Astrocyte of the cerebellum (primary cell): Measurements from ENCODE around the gene GAS6.

Experiments used
- DNase-seq: peaks from one replicate; pipeline ENCODE4 v3.0.0-alpha.2; 2011; ENCODE audit warnings: low read depth
- H3K4me3 ChIP-seq: 2 replicates; pipeline ENCODE4 v1.5.1; 2011; ENCODE audit warnings: mild to moderate bottlenecking, low read depth, low read length, moderate library complexity
- CTCF ChIP-seq: IDR thresholded peaks from 2 replicates; pipeline ENCODE4 v1.5.1; 2012; ENCODE audit warnings: low read length, low read depth, moderate library complexity, mild to moderate bottlenecking; ENCODE audit errors: missing control alignments
- in situ Hi-C: cut with HindIII; loops from 2 replicates; pipeline ENCODE4 v1.10.0; 2017; ENCODE audit warnings: low sequenced_read_pairs

GAS6 gene

DNA sequence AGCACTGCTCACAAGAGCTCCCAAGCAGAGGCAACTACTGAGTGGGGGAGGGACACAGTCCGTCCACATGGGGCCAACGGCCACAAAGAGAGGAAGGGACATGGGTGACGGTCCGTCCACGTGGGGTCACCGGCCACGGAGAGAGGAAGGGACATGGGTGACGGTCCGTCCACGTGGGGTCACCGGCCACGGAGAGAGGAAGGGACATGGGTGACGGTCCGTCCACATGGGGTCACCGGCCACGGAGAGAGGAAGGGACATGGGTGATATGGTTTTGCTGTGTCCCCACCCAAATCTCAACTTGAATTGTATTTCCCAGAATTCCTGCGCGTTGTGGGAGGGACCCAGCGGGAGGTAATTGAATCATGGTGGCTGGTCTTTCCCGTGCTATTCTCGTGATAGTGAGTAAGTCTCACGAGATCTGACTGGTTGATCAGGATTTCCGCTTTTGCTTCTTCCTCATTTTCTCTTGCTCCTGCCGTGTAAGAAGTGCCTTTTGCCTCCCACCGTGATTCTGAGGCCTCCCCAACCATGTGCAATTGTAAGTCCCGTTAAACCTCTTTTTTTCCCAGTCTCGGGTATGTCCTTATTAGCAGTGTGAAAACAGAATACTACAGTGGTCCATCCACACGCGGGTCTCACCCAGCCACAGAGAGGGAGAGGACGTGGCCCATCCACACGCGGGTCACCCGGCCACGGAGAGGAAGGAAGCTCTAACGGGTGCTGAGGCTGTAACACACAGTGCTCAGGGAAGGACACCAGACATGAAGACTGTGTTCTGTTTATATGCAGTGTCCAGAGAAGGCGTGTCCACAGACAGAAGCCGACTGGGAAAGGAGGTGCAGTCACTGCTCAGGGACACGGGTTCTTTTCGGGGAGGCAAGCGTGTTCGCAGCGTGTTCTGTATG is 48.5 kb downstream of the GAS6 start:
- in situ Hi-C loops, result no loop called here
- H3K4me3 ChIP-seq, result no peak overlapping the region
- no peak for DNase-seq
- TF ChIP-seq CTCF, result no peak

- no peak for TF ChIP-seq CTCF
- in situ Hi-C loops, result loop anchor here (5.0 kb wide), 1 partner anchor 243 kb away; no protein-coding TSS in a partner anchor
- peak; percentile 36 for DNase-seq
- no peak overlapping the region for H3K4me3 ChIP-seq
Measured at GRCh38 chr13:113814435-113814821, 49.4 kb downstream of the GAS6 start.

DNA sequence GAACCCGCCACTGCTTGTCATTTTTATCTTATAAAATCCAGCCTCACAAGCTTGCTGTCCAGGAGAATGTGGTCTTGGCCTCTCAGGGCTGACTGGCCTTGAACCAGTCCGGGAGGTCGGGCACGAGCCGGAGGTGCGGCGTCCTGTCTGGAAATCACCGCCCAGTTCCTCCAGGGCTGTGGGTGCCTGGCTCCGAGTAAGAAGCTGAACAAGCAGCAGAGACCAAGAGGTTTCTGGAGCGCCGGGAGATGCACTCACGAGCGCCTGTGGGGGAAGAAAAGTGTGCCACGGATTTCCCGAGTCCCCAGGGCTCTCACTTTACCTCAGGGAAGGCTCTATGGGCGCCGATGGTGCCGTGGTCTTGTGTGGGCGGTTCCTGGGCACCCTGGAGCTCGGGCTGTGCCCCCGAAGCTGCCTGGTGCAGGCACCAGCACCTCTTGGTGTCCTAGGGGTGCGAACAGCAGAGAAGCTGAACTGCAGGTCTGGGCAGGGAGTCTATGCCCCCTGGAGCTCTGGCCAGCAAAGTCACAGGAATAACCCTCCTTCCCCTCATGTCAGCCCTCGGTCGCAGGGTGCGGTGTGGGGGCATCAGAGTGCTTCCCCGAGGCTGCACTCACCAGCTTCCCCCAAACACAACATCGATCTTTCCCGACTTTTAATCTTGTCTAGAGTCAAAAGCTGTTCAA is 50.0 kb downstream of the GAS6 start:
- DNase-seq, result no peak
- no peak overlapping the region for H3K4me3 ChIP-seq
- no peak for TF ChIP-seq CTCF
- in situ Hi-C loops, result loop anchor here (5.0 kb wide), 1 partner anchor 243 kb away; no protein-coding TSS in a partner anchor

DNA sequence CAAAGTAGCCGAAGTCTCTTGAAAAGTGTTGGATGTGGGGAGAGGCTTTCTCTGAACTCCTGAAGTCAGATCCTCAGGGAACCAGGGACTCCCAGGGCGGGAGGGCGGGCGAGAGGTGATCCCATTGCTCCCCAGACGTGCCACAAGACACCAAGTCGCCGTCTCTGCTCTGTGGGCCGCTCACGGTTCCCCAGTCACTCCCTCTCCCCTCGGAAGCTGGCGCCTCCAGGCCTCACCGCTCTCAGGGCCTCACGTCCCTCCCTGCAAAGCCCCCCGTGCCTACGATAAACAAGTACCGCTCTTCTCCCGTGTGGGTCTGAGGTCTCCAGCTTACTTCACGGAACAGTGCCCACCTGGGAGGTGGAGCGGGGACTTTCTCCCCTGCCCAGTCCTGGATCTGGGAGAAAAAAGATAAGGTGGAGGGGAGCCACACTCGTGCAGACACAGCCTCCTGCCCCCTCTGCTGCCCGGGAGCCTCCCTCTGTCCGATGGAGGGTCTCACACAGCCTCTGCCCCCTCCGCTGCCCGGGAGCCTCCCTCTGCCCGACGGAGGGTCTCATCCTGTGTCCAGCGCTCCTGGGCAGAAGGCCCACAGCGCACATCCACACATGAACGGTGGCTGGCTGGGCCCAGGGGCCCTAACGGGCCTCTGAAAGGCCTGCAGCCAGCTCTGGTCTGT is 50.7 kb downstream of the GAS6 start:
- in situ Hi-C loops, result loop anchor here (5.0 kb wide), 1 partner anchor 244 kb away; no protein-coding TSS in a partner anchor
- no peak overlapping the region for H3K4me3 ChIP-seq
- no peak for DNase-seq
- TF ChIP-seq CTCF, result no peak

GRCh38 chr13:113812178-113813040 is 51.5 kb downstream of the GAS6 start:
- in situ Hi-C loops, result loop anchor here (5.0 kb wide), 1 partner anchor 245 kb away; no protein-coding TSS in a partner anchor
- DNase-seq, result no peak
- no peak for TF ChIP-seq CTCF
- no peak overlapping the region for H3K4me3 ChIP-seq
